ENCODE measurements around the gene ATP6V1G2.

- TF ChIP-seq ZFP3 (tag by site-specific recombination; IDR thresholded peaks at IDR 0.05; ENCODE audit: low read depth) (no peak), PRDM10 (tag by site-specific recombination; IDR thresholded peaks at IDR 0.05) (no peak)
These were observed 11.8 kb downstream of the ATP6V1G2 start for GRCh38 chr6:31534521-31535040.

All from HEK293 (cell line).